GM18505 (cell line): ENCODE results near the gene SLC6A13.
"Not testable (repeated sequence)": the region's sequence is repeated elsewhere in the genome, so short reads cannot be mapped to it uniquely, and the experiment has no call there.

Experiments used
- ATAC-seq: cut with Tn5 transposase; IDR thresholded peaks from one replicate; pipeline ENCODE4 v1.9.1; 2021; ENCODE audit not compliant: unreplicated experiment
- POLR2A ChIP-seq: IDR thresholded peaks from 4 replicates; pipeline ENCODE4 v1.6.1; 2011; ENCODE audit warnings: borderline replicate concordance; ENCODE audit not compliant: insufficient read depth, insufficient read length; ENCODE audit errors: extremely low read depth

SLC6A13 gene

GRCh38 chr12:202081-202731 is 60.4 kb downstream of the SLC6A13 start:
- TF ChIP-seq POLR2A: no peak
- ATAC-seq: no peak

GRCh38 chr12:201361-201760 is 61.3 kb downstream of the SLC6A13 start:
- TF ChIP-seq POLR2A: no peak
- no peak for ATAC-seq

- no peak for ATAC-seq
These were observed 63.9 kb downstream of the SLC6A13 start for GRCh38 chr12:198705-199104.

GRCh38 chr12:197911-198695 is 64.5 kb downstream of the SLC6A13 start:
- ATAC-seq: no peak
- TF ChIP-seq POLR2A: no peak

More at GRCh38 chr12:198705-199104, 63.9 kb downstream of the SLC6A13 start:
- no peak for TF ChIP-seq POLR2A

- no peak for ATAC-seq
- no peak for TF ChIP-seq POLR2A
These were observed 65.3 kb downstream of the SLC6A13 start for GRCh38 chr12:197347-197746.

GRCh38 chr12:196436-196835 is 66.2 kb downstream of the SLC6A13 start:
- TF ChIP-seq POLR2A: no peak
- no peak for ATAC-seq

GRCh38 chr12:195951-196350 is 66.7 kb downstream of the SLC6A13 start:
- no peak for ATAC-seq
- TF ChIP-seq POLR2A: no peak

GRCh38 chr12:195156-195555 is 67.5 kb downstream of the SLC6A13 start:
- ATAC-seq: no peak
- no peak for TF ChIP-seq POLR2A

GRCh38 chr12:194276-194675 is 68.4 kb downstream of the SLC6A13 start:
- ATAC-seq: no peak
- no peak for TF ChIP-seq POLR2A

- no peak for TF ChIP-seq POLR2A
- ATAC-seq: no peak
These were observed 69.4 kb downstream of the SLC6A13 start for GRCh38 chr12:193261-193660.

- TF ChIP-seq POLR2A: no peak
- ATAC-seq: no peak
These were observed 71.1 kb downstream of the SLC6A13 start for GRCh38 chr12:191541-191940.

- ATAC-seq: no peak
- no peak for TF ChIP-seq POLR2A
These were observed 71.8 kb downstream of the SLC6A13 start for GRCh38 chr12:190881-191280.

GRCh38 chr12:189622-189962 is 73.0 kb downstream of the SLC6A13 start:
- ATAC-seq: no peak
- TF ChIP-seq POLR2A: no peak

- no peak for ATAC-seq
These were observed 73.6 kb downstream of the SLC6A13 start for GRCh38 chr12:188910-189621.

GRCh38 chr12:187986-188909 is 74.4 kb downstream of the SLC6A13 start:
- not testable (repeated sequence) for ATAC-seq

More at GRCh38 chr12:188910-189621, 73.6 kb downstream of the SLC6A13 start:
- TF ChIP-seq POLR2A: no peak
